Dedifferentiated amniotic fluid mesenchymal stem cell (primary cell): ENCODE measurements around the gene ANO1.

Experiments
- DNase-seq: peaks from one replicate; pipeline ENCODE4 v3.0.0-alpha.2; 2016; ENCODE audit errors: extremely low spot score

ANO1 gene

DNA sequence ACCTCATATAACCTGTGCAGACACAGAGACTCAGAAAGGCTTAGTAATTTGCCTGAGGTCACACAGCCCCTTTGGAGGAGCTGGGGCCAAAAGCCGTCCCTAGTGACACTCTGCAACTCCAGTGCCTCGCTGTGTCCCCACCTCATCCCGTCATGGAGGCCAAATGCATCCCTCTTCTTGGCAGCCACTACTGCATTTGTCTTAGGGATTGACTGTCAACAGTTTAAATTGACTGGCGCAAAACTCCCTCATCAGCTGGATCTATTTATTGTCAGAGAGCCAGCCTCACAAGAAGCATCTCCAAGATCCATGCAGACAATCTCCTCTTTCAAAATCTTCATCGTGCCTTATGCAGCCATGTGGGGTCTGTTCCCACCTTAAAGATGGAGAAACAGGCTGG is 35.7 kb downstream of the ANO1 start:
- no peak for DNase-seq

DNA sequence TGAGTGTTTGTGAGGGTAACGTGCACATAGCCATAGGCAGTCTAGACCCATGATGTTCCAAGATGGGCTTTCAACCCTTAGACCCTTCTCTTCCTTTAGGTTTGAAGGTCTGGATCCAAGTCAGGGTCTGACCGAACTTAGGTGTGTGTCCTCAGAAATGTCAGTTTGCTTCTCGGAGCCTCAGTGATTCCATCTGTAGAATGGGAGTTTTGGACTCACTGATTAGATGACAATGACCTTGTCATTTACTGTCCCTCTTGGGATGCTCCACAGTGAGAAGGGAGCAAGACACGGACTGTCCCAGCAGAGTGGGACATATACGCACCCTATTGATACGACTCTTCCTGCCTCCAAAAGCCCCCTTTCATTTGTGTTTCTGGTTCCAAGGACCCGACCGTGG is 37.7 kb downstream of the ANO1 start:
- no peak for DNase-seq

GRCh38 chr11:70116386-70117065 is 38.4 kb downstream of the ANO1 start:
- no peak for DNase-seq

DNA sequence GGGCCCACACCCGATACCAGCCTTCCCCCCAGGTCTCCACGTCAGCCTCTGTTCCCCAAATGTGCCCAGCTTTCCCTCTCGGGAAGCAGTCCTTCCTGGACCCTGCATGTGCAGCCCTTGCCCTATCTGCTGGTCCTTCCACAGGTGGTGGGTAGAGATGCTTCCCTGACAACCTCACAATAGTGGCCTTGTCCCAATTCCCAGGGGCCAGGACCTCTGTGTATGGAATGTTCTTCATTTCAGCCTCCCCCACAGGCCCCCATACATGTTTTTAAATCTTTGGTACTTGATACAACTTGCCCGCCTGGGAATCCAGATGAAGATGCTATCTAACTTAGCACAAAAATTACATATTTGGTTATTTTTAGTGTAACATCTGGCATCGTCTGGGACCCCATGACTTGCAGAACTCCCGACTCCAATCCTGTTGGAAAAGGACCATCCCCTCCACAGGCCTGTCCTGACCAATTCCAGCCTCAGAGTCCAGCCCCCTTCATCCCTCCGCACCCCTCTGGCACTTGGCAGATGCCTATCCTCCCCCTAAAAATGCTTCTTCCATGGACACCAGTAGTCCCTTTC is 39.5 kb downstream of the ANO1 start:
- DNase-seq = no peak

GRCh38 chr11:70118642-70119041 is 40.5 kb downstream of the ANO1 start:
- DNase-seq = no peak

- no peak for DNase-seq
These were observed 41.4 kb downstream of the ANO1 start for GRCh38 chr11:70119502-70119901.

DNA sequence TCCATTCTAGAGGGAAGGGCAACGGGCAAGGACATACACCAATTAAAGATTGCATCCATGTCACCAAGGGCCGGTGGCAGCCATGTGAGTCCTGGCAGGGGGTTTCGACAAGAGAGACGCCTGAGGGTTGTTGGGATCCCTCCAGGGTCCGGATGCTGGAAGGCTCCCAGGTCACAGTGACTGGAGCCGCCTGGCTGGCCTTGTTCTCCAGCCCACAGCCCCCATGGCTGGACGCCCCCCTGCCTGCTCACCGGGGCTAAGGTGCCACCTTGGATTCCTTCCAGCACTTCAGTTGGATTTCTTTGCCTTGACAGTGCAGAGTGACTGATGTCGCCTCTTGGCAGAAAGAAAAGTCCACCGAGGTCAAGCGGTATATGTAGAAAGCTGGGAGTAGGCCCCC is 42.6 kb downstream of the ANO1 start:
- no peak for DNase-seq

- no peak for DNase-seq
These were observed 44.5 kb downstream of the ANO1 start for GRCh38 chr11:70122490-70123198.

DNA sequence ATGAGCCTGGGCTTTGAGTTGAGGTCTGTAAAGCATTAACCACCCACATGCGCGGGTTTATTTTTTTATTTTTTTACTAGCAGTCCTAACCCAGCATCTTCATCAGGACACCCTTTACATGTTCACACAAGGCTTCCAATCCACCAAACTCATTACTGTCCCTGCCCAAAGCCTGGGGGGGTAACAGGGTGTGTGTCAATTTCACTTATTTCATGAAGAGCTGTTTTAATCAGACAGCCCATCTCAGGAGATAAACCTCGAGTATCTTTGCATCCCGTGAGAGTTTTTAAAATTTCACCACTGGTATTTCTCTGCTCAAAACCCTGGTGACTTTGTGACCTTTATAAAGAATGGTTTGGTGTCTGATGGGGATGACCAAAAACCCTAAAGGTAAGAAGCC is 45.6 kb downstream of the ANO1 start:
- DNase-seq = no peak

GRCh38 chr11:70124321-70125000 is 46.3 kb downstream of the ANO1 start:
- no peak for DNase-seq

DNA sequence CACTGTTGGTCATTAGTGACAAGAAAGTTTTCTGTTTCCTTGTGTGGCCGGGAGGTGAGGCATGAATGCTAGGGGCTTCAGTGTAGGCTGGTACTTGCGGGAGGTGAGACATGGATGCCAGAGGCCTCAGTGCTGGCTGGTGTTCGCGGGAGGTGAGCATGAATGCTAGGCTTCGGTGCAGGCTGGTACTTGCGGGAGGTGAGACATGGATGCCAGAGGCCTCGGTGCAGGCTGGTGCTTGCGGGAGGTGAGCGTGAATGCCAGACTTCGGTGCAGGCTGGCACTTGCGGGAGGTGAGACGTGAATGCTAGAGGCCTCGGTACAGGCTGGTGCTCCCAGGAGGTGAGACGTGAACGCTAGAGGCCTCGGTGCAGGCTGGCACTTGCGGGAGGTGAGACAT is 48.4 kb downstream of the ANO1 start:
- no peak for DNase-seq

DNA sequence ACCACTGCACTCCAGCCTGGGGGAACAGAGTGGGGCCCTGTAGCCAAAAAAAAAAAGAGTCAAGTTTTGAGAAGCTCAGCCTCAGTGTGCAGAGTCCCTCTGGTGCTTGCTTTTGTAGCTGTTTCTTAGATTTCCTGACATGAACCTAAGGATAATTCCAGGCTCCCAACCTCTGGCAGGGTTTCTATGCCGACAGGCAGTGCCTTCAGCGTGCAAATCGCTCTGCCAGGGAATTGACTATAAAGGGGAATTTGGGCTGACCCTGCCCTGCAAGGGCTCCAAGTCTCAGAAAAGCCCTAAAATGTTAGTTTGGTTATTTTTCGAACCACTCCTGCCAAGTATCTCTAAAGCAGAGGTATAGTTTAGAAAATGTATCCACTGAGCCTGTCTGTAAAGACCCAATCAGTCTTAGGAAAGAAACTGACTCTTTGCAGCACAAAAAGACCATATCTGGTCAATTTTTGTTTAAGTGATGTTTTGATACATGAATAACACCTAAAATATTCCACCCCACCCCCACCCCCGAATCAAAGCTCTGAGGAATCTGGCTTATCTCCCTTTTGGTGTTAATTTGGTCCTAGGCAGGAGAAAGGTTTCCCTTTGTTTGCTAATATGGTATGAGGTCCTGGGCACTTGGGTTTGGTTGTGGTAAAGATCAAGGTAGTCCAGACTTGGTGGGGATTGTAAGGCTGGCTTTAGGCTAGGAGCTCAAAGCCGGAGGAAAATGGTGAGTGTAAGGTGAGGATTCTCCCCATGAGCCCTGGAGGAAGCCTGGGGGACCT is 49.7 kb downstream of the ANO1 start:
- no peak for DNase-seq

DNA sequence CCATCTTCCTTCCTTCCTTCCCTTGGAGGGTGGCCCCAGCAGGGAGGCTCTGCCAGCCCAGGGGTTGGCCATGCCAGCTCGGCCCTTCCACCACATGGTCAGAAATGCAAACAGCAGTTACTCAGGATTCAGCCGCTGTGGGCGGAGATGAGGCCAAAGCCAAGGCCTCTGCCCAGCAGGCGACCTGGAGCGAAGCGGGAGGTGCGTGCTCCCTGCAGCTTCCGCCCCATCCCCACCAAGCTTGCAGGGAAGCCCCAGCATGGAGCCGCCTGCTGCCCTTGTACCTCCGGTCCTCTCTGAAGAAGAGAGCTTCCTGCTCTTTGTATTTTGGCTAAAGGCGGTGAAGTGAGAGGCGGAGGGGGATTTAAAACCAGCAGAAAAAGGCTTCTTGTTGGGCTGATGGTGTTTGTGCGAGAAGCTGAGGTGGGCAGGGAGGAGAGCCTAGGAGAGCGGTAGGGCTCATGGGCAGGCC is 50.4 kb downstream of the ANO1 start:
- no peak for DNase-seq

GRCh38 chr11:70129051-70129592 is 51.0 kb downstream of the ANO1 start:
- no peak for DNase-seq

DNA sequence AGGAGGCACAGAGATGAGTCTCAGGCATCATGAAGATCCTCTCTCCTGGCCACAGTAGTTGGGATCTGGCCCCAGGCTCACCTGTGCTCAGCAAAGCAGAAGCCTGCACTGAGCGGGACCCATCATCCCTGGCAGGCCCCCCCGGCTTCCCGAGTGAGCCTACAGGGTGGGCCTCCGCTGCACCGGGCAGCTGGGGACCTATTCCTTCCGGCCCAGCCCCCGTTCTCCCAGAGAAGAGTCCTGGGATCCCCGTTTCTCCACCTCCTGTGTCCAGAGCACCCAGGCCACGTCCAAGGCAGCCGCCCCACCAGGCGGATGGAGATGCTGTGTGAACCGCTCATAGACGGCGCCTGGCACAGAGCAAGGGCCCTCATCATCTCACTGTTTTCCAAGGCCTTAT is 52.5 kb downstream of the ANO1 start:
- no peak for DNase-seq

- DNase-seq = no peak
These were observed 53.6 kb downstream of the ANO1 start for GRCh38 chr11:70131606-70132190.

DNA sequence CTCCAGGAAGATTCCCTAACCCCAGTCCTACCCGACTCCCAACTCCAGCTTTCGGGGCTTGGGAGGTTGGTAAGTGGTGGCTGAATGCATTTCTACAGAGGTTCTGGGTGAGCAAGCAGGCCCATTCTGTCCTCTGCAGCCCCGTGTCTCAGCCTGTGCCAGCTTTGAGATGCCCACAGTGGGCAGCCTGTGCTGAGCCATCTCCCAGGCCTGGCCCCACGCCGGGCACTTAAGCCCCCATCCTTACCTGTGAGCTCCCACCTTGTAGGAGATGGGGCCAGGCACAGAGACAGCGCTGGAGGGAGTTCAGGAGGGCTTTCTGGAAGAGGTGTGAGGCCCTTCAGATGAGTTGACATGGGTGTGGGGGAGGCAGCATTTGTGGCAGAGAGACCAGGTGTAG is 54.5 kb downstream of the ANO1 start:
- DNase-seq = no peak

DNA sequence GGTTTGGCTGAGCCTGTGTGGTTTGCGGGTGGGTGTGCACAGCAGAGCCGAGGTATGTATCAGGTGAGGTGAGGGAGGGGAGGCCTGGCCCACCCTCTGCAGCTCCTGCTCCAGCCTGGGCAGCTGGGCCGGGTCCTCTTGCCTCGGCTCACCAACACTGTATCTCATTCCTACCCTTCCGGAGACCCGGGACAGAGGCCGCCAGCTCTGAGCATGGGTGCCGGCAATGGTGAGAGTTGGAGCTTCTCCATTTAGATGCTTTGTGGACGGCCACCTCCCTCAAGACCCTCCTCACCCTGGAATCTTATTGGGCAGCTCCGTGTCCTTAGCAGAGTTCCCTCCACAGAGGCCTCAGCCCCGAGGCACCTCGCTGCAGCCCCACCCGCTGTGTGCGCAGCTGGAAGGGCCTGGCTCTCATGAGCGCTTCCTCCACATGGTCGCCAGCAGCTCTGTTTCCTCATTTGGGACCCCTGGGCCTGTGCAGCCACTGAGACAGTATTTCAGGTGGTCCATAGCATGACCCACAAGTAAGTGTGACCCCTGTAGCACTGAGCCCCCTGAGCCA is 55.7 kb downstream of the ANO1 start:
- DNase-seq = no peak

DNA sequence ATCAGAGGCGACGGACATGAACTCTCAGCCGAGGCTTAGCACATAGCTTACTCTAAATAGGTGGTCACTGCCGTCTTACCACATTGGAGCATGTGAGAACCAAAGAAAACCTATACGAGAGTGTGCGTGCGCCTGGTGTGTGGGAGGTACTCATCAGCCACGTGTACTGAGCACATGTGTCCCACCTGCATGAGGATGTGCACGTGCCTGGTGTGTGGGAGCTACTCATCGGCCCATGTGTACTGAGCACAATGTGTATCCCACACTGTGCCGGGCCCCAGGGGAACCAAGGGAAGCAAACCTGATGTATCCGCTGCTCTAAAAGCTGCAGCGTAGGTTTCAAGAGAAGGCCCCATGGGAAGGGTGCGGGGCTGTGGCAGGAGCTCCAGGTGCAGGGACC is 56.4 kb downstream of the ANO1 start:
- no peak for DNase-seq

GRCh38 chr11:70135142-70135541 is 57.0 kb downstream of the ANO1 start:
- no peak for DNase-seq

GRCh38 chr11:70135625-70136059 is 57.5 kb downstream of the ANO1 start:
- DNase-seq = no peak
